ENCODE measurements around the gene SH3GLB2. TPM values are rescaled to one million over a fixed set of nuclear protein-coding genes. Genes with fewer than 3 reads are reported as not detected.

The SH3GLB2 gene
- total RNA-seq, 4 donors from 2014 or later, result 35.1 to 126 (median 81.8) TPM

DNA sequence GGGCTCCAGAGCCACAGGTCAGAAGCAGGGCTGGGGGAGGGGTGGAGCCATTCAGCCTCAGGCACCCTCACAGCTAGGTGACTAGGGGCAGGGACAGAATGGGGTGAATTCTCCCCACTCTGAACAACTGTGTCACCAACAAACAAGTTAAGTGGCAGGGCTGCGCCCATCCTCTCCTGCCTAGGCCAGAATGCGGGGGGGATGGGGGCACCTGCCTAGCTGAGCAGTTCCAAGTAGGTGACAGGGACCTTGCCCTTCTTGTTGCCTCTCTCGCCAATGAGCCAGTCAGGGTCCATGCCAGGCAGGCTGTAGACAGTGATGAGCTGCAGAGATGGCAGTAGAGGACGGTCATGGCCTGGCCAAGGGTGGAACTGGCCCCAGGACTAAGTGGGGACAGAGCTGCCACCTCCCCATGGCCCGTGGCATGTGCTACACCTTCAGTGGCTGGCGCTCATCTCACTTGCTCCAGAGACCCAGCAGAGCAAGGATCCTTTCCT is 19.6 kb downstream of the SH3GLB2 start:
- Histone ChIP-seq H3K36me3 (no peaks in the 10 kb centered on the region), H3K4me1 (no peaks in the 10 kb centered on the region), H3K4me3 (no peak overlapping the region), H3K27me3 (no peaks in the 10 kb centered on the region), H3K27ac (no peak overlapping the region), H3K9me3 (no peaks in the 10 kb centered on the region)
- intact Hi-C loops (cut with DNase I; ENCODE audit: low total_unique reads), result no loop called here
- DNase-seq, result no peak
- no peak for TF ChIP-seq POLR2A (IDR thresholded peaks at IDR 0.05)
- TF ChIP-seq, protein P1, sequence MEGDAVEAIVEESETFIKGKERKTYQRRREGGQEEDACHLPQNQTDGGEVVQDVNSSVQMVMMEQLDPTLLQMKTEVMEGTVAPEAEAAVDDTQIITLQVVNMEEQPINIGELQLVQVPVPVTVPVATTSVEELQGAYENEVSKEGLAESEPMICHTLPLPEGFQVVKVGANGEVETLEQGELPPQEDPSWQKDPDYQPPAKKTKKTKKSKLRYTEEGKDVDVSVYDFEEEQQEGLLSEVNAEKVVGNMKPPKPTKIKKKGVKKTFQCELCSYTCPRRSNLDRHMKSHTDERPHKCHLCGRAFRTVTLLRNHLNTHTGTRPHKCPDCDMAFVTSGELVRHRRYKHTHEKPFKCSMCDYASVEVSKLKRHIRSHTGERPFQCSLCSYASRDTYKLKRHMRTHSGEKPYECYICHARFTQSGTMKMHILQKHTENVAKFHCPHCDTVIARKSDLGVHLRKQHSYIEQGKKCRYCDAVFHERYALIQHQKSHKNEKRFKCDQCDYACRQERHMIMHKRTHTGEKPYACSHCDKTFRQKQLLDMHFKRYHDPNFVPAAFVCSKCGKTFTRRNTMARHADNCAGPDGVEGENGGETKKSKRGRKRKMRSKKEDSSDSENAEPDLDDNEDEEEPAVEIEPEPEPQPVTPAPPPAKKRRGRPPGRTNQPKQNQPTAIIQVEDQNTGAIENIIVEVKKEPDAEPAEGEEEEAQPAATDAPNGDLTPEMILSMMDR (IDR thresholded peaks at IDR 0.05), result no peak

DNA sequence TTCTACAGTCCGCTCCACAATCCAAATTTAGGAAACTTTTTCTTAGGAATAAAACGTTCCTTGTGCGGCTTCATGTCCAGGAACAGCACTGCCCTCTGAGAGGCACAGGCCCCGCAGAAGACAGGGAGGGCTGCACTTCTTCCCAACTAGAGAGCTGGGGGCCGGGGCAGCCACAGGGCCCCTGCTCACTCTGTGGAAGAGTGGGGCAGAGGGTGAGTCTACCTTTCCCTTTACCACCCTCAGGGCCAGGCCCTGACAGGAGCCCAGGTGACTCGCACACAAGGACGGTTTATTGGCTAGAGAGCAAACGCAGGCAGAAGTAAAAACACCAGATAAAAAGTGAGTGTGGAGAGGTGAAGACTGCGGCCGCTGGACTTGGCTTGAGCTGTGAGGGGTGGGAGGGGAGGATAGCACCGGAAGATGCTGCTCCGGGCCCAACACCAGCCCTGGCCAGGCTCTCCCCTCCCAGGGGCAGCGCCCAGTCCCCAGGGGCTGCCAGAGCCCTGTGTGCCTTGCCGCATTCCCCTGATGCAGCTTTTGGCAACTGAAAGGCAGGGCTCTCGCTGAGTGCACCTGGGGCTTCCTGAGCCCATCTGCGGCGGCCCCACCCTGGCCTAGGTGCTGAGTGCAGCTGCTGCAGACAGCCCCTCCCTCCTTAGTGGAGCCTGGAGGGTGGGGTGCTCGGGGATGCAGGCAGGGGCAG is 20.2 kb downstream of the SH3GLB2 start:
- Histone ChIP-seq H3K36me3 (no peaks in the 10 kb centered on the region), H3K9me3 (no peaks in the 10 kb centered on the region)

DNA sequence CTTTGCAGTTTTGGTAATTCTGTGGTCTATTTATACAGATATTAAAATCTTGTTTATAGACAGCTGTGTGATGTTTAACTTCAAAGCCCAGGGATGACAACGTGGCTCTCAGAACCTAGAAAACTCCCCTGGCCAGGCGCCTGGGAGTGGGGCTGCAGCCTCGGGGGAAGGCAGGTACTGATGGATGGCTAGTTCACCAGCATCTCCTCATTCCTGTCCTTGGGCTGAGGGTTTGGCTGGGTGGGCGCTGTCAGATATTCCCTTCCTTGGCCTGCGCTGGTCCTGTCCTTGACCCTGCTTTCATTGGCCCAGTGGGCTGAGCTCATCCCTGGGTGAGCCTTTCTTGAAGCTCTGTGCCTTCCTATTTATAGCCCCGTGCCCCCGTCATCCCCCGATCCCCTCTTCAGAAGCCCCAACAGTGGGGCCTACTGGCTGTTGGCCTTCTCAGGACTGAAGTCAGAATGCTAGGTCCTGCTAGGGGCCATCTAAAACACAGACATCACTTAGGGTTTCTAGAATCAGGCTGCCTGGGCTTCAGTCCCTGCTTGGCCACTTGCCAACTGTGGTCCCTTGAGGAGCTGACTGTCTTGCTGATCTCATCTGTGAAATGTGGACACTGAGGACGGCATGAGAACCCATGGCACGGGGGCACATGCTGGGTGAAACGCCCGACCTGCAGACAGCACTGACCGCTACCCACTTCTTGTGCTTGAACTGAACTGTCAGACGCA is 20.9 kb downstream of the SH3GLB2 start:
- H3K27ac ChIP-seq, result peak overlapping the region; percentile 35 to 38
- H3K4me3 ChIP-seq, result no peak overlapping the region
- H3K27me3 ChIP-seq, result no peaks in the 10 kb centered on the region
- H3K4me1 ChIP-seq, result no peaks in the 10 kb centered on the region
- intact Hi-C loops (cut with DNase I; ENCODE audit: low total_unique reads), result no loop called here
- no peak for TF ChIP-seq POLR2A (IDR thresholded peaks at IDR 0.05)
- TF ChIP-seq, protein P1 (IDR thresholded peaks at IDR 0.05), result no peak
- H3K9me3 ChIP-seq, result no peaks in the 10 kb centered on the region
- no peaks in the 10 kb centered on the region for H3K36me3 ChIP-seq
- DNase-seq, result peak; percentile 46 to 48

More for the DNA sequence above, 20.2 kb downstream of the SH3GLB2 start:
- H3K4me3 ChIP-seq, result no peak overlapping the region
- no peak for TF ChIP-seq POLR2A (IDR thresholded peaks at IDR 0.05)
- TF ChIP-seq, protein P1 (IDR thresholded peaks at IDR 0.05), result no peak
- peak overlapping the region in 1 of 2 donors; percentile 35 for H3K27ac ChIP-seq
- H3K27me3 ChIP-seq, result no peaks in the 10 kb centered on the region
- intact Hi-C loops (cut with DNase I; ENCODE audit: low total_unique reads), result no loop called here
- DNase-seq, result no peak
- no peaks in the 10 kb centered on the region for H3K4me1 ChIP-seq

DNA sequence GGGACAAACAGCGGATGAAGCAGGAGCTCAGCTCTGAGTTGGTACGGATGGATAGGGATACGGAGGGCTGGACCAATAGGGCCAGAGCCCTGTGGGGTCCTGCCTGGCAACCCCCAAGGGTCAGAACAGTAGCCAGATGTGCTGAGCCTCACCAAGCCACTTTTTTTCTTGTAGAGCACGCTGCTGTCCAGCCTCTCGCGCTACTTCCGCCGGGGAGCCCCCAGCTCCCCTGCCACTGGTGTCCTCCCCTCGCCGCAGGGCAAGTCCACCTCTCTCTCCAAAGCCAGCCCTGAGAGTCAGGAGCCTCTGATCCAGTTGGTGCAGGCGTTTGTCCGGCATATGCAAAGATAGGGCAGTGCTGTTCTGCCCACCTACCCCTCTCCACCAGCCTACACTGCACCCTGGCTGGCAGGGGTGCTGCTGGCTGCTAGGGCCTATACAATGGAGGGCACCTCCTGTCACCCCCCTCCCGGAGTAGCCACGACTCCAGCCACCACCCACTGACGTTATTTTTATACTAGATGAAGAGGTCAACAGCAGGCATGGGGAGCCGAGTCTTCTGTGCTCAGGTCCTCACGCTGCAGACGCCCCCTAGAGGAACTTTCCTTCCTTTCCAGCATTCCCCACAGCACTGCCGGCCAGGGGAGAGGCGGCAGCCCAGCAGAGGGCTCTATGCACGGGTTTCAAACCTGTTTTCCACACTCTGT is 21.6 kb downstream of the SH3GLB2 start:
- H3K9me3 ChIP-seq, result no peaks in the 10 kb centered on the region
- H3K4me1 ChIP-seq, result no peaks in the 10 kb centered on the region
- H3K27ac ChIP-seq, result peak overlapping the region in 1 of 2 donors; percentile 38
- peak; percentile 58 to 61 for DNase-seq
- H3K36me3 ChIP-seq, result no peaks in the 10 kb centered on the region
- intact Hi-C loops (cut with DNase I; ENCODE audit: low total_unique reads), result no loop called here
- H3K4me3 ChIP-seq, result no peak overlapping the region
- H3K27me3 ChIP-seq, result no peaks in the 10 kb centered on the region
- TF ChIP-seq POLR2A (IDR thresholded peaks at IDR 0.05), result no peak
- TF ChIP-seq, protein P1 (IDR thresholded peaks at IDR 0.05), result peak; percentile 60 to 76 (median 69)
